ENCODE data around the gene TMEM147.

The TMEM147 gene

DNA sequence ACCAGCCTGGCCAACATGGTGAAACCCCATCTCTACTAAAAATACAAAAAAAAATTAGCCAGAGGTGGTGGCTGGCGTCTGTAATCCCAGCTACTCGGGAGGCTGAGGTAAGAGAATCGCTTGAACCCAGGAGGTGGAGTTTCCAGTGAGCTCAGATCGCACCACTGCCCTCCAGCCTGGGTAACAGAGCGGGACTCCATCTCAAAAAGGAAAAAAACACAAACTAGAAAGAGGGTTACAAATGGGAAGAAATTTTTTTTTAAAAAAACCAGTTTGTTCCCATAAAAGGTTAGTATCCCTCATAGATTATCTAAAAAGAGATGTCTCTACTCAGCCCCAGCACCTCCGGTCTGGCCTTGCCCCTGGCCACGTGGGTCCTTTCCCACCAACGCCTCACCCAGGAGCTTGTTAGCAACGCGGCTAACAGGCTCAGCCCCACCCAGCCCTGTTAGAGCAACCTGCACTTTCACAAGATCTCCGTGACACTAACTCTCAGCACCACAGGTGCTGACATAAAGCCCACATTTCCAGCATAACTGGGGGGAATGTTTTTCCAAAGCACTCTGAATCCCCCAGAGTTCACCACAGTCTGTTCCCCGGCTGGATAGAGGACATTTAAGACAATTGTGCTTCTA lies 36.3 kb upstream of the TMEM147 start:
- H3K4me3 ChIP-seq (ENCODE audit: low read depth, low read length): no peak overlapping the region
- DNase-seq (ENCODE audit: low read depth): no peak

GRCh38 chr19:35509861-35510625 lies 35.4 kb upstream of the TMEM147 start:
- no peak overlapping the region for H3K4me3 ChIP-seq (ENCODE audit: low read depth, low read length)
- peak; percentile 28 for DNase-seq (ENCODE audit: low read depth)
- TF ChIP-seq POLR2A (IDR thresholded peaks at IDR 0.05; ENCODE audit: extremely low read depth, insufficient read length) (no peak), CTCF (IDR thresholded peaks at IDR 0.05; ENCODE audit: low read depth, low read length) (peak; percentile 67)

More for the DNA sequence above, 36.3 kb upstream of the TMEM147 start:
- TF ChIP-seq POLR2A (IDR thresholded peaks at IDR 0.05; ENCODE audit: extremely low read depth, insufficient read length) (no peak), MYC (IDR thresholded peaks at IDR 0.05; ENCODE audit: low read depth, low read length) (no peak), CTCF (IDR thresholded peaks at IDR 0.05; ENCODE audit: low read depth, low read length) (no peak)
- TF ChIP-seq, protein P1, sequence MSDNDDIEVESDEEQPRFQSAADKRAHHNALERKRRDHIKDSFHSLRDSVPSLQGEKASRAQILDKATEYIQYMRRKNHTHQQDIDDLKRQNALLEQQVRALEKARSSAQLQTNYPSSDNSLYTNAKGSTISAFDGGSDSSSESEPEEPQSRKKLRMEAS (IDR thresholded peaks at IDR 0.05; ENCODE audit: low read depth, low read length): no peak

DNA sequence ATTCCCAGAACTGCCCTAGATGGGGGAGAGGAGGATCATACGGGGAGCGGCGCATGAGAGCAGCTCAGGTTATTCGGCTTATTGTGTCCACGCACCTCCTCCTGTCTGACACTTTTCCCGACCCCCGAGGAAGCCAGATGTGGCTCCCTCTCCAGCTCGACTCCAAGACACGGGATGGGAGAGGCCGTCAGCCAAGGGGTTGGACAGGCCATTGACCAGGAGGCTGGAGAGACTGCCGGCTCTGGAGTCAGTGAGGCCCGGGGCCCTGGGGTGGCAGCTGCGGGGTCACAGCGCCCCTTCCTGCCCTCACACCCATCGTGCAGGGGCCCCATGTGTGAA lies 34.8 kb upstream of the TMEM147 start:
- TF ChIP-seq POLR2A (IDR thresholded peaks at IDR 0.05; ENCODE audit: extremely low read depth, insufficient read length) (no peak), MYC (IDR thresholded peaks at IDR 0.05; ENCODE audit: low read depth, low read length) (no peak), CTCF (IDR thresholded peaks at IDR 0.05; ENCODE audit: low read depth, low read length) (no peak)
- TF ChIP-seq, protein P1 (IDR thresholded peaks at IDR 0.05; ENCODE audit: low read depth, low read length): no peak
- H3K4me3 ChIP-seq (ENCODE audit: low read depth, low read length): no peak overlapping the region
- no peak for DNase-seq (ENCODE audit: low read depth)

DNA sequence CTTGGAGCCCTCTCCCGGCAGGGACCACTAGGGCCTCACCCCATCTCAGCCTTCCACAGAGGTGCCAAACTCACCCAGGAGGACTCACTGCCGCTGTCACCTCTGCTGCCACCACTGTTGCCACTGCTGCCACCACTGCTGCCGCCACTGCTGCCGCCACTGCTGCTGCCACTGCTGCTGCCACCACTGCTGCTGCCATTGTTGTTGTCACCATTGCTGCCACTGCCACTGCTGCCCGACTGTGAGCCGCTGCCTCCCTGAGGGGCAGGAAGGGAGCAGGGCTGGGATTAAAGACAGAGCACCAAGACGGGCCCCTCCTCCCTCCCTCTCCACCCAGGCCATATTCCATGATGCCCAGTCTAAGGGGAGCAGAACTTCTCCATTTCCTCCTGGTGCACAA lies 34.1 kb upstream of the TMEM147 start:
- no peak overlapping the region for H3K4me3 ChIP-seq (ENCODE audit: low read depth, low read length)
- no peak for DNase-seq (ENCODE audit: low read depth)
- TF ChIP-seq CTCF (IDR thresholded peaks at IDR 0.05; ENCODE audit: low read depth, low read length) (no peak), MYC (IDR thresholded peaks at IDR 0.05; ENCODE audit: low read depth, low read length) (no peak)
- TF ChIP-seq, protein P1 (IDR thresholded peaks at IDR 0.05; ENCODE audit: low read depth, low read length): no peak

- DNase-seq (ENCODE audit: low read depth): no peak
- no peak overlapping the region for H3K4me3 ChIP-seq (ENCODE audit: low read depth, low read length)
- TF ChIP-seq MYC (IDR thresholded peaks at IDR 0.05; ENCODE audit: low read depth, low read length) (no peak), POLR2A (IDR thresholded peaks at IDR 0.05; ENCODE audit: extremely low read depth, insufficient read length) (no peak), CTCF (IDR thresholded peaks at IDR 0.05; ENCODE audit: low read depth, low read length) (no peak)
- TF ChIP-seq, protein P1 (IDR thresholded peaks at IDR 0.05; ENCODE audit: low read depth, low read length): no peak
These were observed 32.4 kb upstream of the TMEM147 start for GRCh38 chr19:35512831-35513627.
